Upper lobe of left lung (tissue), 6 donors: ENCODE data around the gene ERV3-1. TPM values are rescaled to one million over a fixed set of nuclear protein-coding genes. Genes with fewer than 3 reads are reported as not detected.
"Not testable (repeated sequence)": the region's sequence is repeated elsewhere in the genome, so short reads cannot be mapped to it uniquely, and the experiment has no call there.

Experiments used
- ATAC-seq, 2 donors: fragments of 200-7000 bp; cut with Tn5 transposase; one replicate each; pipeline ENCODE4 v1.9.1; 2022; ENCODE audit warnings: mild to moderate bottlenecking in 2 of 2, moderate library complexity in 2 of 2; ENCODE audit not compliant: low FRiP score in 2 of 2
- DNase-seq, 2 donors: peaks; one replicate each; pipeline ENCODE4 v3.0.0-alpha.2; 2019 to 2020
- H3K27ac ChIP-seq, 4 donors: fragments of 200-600 bp; sonication (generic); one replicate each; pipeline ENCODE4 v1.5.1; 2016 to 2019
- H3K27me3 ChIP-seq, 4 donors: fragments of 200-600 bp; sonication (generic); one replicate each; pipeline ENCODE4 v1.5.1; 2017 to 2019
- H3K36me3 ChIP-seq, 4 donors: fragments of 200-600 bp; sonication (generic); one replicate each; pipeline ENCODE4 v1.5.1; 2016 to 2019
- H3K4me1 ChIP-seq, 4 donors: fragments of 200-600 bp; sonication (generic); one replicate each; pipeline ENCODE4 v1.5.1; 2018 to 2019
- H3K4me3 ChIP-seq, 4 donors: fragments of 200-600 bp; sonication (generic); one replicate each; pipeline ENCODE4 v1.5.1; 2017 to 2019; ENCODE audit warnings: mild to moderate bottlenecking in 2 of 4, moderate library complexity in 1 of 4
- H3K9me3 ChIP-seq, 4 donors: fragments of 200-600 bp; sonication (generic); one replicate each; pipeline ENCODE4 v1.5.1; 2018 to 2019
- EP300 ChIP-seq, 4 donors: sonication (generic); formaldehyde crosslinking; IDR thresholded peaks; one replicate each; pipeline ENCODE4 v1.5.1; 2017; ENCODE audit warnings: antibody characterized with exemption in 4 of 4, control low read depth in 2 of 4
- POLR2A ChIP-seq, 4 donors: fragments of 450-650 bp; IDR thresholded peaks; one replicate each; pipeline ENCODE4 v1.5.1; 2016 to 2017; ENCODE audit warnings: antibody characterized with exemption in 4 of 4, mild to moderate bottlenecking in 2 of 4
- POLR2AphosphoS5 ChIP-seq, 2 donors: sonication (generic); formaldehyde crosslinking; IDR thresholded peaks; one replicate each; pipeline ENCODE4 v1.5.1; 2017; ENCODE audit warnings: antibody characterized with exemption in 2 of 2
- WGBS, 2 donors: methylation state at CpG; one replicate each; pipeline ENCODE4 v1.1.5; 2017 to 2018; 5-methylcytosine and 5-hydroxymethylcytosine counted together
- total RNA-seq, 6 donors: library from RNA; depleted of rRNA in 4 of 6; stranded (reverse); fragments of >200 nt in 4 of 6; gene quantifications; one replicate each; pipeline versions ENCODE4 v1.1.0 to v1.2.1, GENCODE V29; 2016 to 2021
- TF ChIP-seq, protein P1 (sequence below), 6 experiments: fragments of 450-650 bp in 4 of 6; fragments of 200-600 bp in 2 of 6; sonication (generic) in 2 of 6; IDR thresholded peaks; one replicate each; pipeline ENCODE4 v1.5.1; 2016 to 2019; ENCODE audit warnings: antibody characterized with exemption in 6 of 6
- donor health status: DM: no; HTN: no; CAD: no; lungs with moderate emphysema.
- donor health status: DM: no; HTN: yes; CAD: no; lungs with severe emphysema.

Gene ERV3-1
- total RNA-seq, 6 donors from 2014 or later = 17.9 to 38.8 (median 25.3) TPM

GRCh38 chr7:65037740-65038688, 31.5 kb upstream of the ERV3-1 start:
- WGBS, 2 donors = 14 to 21% methylated on average over 6 to 11 of the region's 92 CpGs
- ATAC-seq (peak; percentile 95 to 99), DNase-seq (peak; percentile 92 to 98)
- peak overlapping the region; percentile 90 to 95 (median 93) for H3K27ac ChIP-seq
- peak in 1 of 2 donors; percentile 49 for TF ChIP-seq POLR2AphosphoS5 (IDR thresholded peaks at IDR 0.05)
- no peak for TF ChIP-seq EP300 (IDR thresholded peaks at IDR 0.05)
- TF ChIP-seq, protein P1, sequence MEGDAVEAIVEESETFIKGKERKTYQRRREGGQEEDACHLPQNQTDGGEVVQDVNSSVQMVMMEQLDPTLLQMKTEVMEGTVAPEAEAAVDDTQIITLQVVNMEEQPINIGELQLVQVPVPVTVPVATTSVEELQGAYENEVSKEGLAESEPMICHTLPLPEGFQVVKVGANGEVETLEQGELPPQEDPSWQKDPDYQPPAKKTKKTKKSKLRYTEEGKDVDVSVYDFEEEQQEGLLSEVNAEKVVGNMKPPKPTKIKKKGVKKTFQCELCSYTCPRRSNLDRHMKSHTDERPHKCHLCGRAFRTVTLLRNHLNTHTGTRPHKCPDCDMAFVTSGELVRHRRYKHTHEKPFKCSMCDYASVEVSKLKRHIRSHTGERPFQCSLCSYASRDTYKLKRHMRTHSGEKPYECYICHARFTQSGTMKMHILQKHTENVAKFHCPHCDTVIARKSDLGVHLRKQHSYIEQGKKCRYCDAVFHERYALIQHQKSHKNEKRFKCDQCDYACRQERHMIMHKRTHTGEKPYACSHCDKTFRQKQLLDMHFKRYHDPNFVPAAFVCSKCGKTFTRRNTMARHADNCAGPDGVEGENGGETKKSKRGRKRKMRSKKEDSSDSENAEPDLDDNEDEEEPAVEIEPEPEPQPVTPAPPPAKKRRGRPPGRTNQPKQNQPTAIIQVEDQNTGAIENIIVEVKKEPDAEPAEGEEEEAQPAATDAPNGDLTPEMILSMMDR (IDR thresholded peaks at IDR 0.05) = no peak
- TF ChIP-seq POLR2A (IDR thresholded peaks at IDR 0.05) = peak in 1 of 4 donors; percentile 56
- H3K4me3 ChIP-seq = peak overlapping the region; percentile 78 to 94 (median 86)
- H3K4me1 ChIP-seq = peaks cover 0 to 18% (median 12%) of the 10 kb centered on the region in 4 donors
- H3K9me3 ChIP-seq = no peaks in the 10 kb centered on the region
- no peaks in the 10 kb centered on the region for H3K27me3 ChIP-seq
- no peaks in the 10 kb centered on the region for H3K36me3 ChIP-seq

DNA sequence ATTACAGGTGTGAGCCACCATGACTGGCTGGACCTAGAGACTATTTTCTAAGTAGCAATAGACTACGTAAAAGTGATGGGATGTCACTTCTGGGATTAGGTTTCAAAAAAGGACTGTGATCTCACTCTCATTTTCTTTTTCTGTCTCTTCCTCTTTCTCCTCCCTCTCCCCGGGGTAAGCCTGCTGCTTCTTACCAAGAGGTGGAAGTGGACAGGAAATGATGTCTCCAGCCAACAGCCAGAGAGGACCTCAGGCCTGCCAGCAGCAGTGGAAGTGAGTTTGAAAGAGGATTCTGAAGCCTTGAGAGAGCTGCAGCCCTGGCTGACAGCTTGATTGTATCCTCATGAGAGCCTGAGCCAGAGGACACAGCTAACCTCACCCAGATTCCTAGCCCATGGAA, 30.0 kb upstream of the ERV3-1 start:
- H3K27ac ChIP-seq = peak overlapping the region; percentile 62 to 76 (median 74)
- H3K4me1 ChIP-seq = peaks cover 0 to 18% (median 12%) of the 10 kb centered on the region in 4 donors
- not testable (repeated sequence) for H3K27me3 ChIP-seq, H3K36me3 ChIP-seq, H3K4me3 ChIP-seq, H3K9me3 ChIP-seq
- WGBS, 2 donors = 18 to 29% methylated on average over 2 of the region's 2 CpGs
- DNase-seq (peak in 1 of 2 donors; percentile 52), ATAC-seq (peak; percentile 6 to 63)

GRCh38 chr7:65035469-65035868, 29.0 kb upstream of the ERV3-1 start:
- not testable (repeated sequence) for H3K4me3 ChIP-seq, H3K9me3 ChIP-seq, ATAC-seq, H3K27me3 ChIP-seq, H3K36me3 ChIP-seq, DNase-seq
- H3K4me1 ChIP-seq = peaks cover 0 to 13% (median 12%) of the 10 kb centered on the region in 4 donors
- H3K27ac ChIP-seq = peak overlapping the region in 3 of 4 donors; percentile 74 to 76 (median 75)

DNA sequence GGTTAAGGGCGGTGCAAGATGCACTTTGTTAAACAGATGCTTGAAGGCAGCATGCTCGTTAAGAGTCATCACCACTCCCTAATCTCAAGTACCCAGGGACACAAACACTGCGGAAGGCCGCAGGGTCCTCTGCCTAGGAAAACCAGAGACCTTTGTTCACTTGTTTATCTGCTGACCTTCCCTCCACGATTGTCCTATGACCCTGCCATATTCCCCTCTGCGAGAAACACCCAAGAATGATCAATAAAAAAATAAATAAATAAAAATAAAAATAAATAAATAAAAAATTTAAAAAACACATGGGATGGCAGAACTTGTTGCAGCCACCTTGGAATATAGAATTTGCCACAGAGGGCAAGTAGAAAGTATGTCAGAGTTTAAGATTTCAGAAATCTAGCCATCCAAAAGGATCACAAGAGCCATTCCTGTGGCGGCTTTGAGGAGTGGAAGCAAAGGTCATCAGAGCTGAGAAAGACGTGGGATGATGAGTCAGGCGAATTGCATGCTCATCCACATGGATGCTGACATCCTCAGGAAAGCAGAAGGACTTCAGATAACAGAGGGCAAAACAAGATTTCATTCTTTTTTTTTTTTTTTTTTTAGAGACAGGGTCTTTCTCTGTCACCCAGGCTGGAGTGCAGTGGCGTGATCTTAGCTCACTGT, 27.8 kb upstream of the ERV3-1 start:
- not testable (repeated sequence) for H3K9me3 ChIP-seq, DNase-seq, H3K36me3 ChIP-seq, H3K27ac ChIP-seq, H3K4me3 ChIP-seq, H3K27me3 ChIP-seq, ATAC-seq, H3K4me1 ChIP-seq
- WGBS, 2 donors = 72 to 73% methylated on average over 10 of the region's 10 CpGs

GRCh38 chr7:65033391-65033790, 26.9 kb upstream of the ERV3-1 start:
- ATAC-seq = not testable (repeated sequence)
- 88 to 92% methylated on average over 5 to 8 of the region's 30 CpGs for WGBS, 2 donors
- DNase-seq = peak in 1 of 2 donors; percentile 74

GRCh38 chr7:65025023-65025422, 18.5 kb upstream of the ERV3-1 start:
- DNase-seq, ATAC-seq, H3K9me3 ChIP-seq, H3K36me3 ChIP-seq, H3K27ac ChIP-seq, H3K27me3 ChIP-seq, H3K4me1 ChIP-seq, H3K4me3 ChIP-seq: not testable (repeated sequence)

More at GRCh38 chr7:65033391-65033790, 26.9 kb upstream of the ERV3-1 start:
- H3K4me3 ChIP-seq, H3K9me3 ChIP-seq, H3K27me3 ChIP-seq, H3K36me3 ChIP-seq, H3K4me1 ChIP-seq, H3K27ac ChIP-seq: not testable (repeated sequence)

DNA sequence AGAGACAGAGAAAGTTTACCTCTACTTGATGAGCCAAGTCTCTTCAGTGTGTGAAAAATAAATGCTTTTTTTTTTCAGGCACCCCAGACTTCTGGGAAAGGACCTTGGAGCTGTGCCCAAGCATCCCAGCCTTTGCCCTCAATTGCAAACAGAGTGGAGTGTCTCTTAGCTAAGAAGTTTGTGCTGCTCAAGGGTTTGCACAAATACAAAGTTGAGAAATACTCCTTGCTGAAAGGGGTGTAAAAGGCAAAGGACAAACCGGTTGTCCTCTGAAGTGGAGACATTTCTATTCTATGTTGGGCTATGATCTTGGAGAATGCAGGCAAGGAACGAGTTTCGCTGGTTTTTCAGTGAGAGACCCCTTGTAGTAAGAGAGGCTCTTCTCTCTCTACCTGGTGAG, 14.5 kb upstream of the ERV3-1 start:
- ATAC-seq = peak; percentile 53 to 83
- not testable (repeated sequence) for H3K4me1 ChIP-seq, H3K9me3 ChIP-seq, H3K4me3 ChIP-seq, H3K27me3 ChIP-seq, H3K36me3 ChIP-seq
- DNase-seq = peak in 1 of 2 donors; percentile 79
- H3K27ac ChIP-seq = peak overlapping the region in 1 of 4 donors; percentile 9
- 56 to 85% methylated on average over 2 of the region's 3 CpGs for WGBS, 2 donors

- H3K9me3 ChIP-seq, DNase-seq, H3K36me3 ChIP-seq, ATAC-seq, H3K27me3 ChIP-seq, H3K4me3 ChIP-seq, H3K27ac ChIP-seq: not testable (repeated sequence)
- WGBS, 2 donors = 88 to 93% methylated on average over 7 of the region's 7 CpGs
- H3K4me1 ChIP-seq = peaks cover 10 to 16% (median 13%) of the 10 kb centered on the region in 4 donors
These were observed 3.4 kb upstream of the ERV3-1 start for GRCh38 chr7:65009881-65010280.

DNA sequence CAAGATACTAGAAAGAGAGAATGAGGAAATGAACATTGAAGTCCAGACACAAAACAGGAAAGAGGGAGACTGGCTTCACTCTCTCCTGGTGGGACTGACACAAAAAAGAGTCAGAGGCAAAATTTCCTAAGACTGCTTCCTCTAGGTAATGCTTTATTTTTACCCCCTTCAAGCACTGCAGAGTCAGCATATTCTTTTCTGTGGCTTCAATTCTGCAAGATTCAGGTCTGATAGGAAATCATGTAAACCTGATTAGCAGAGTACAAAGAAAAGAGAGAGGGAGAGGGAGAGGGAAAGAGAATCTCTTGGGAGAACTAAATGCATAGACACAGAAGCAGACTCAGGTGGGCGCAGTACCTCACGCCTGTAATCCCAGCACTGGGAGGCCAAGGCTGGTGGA, 2.9 kb upstream of the ERV3-1 start:
- not testable (repeated sequence) for H3K4me3 ChIP-seq, ATAC-seq, DNase-seq, H3K27ac ChIP-seq, H3K36me3 ChIP-seq, H3K27me3 ChIP-seq, H3K9me3 ChIP-seq
- H3K4me1 ChIP-seq = peaks cover 14 to 21% (median 18%) of the 10 kb centered on the region in 4 donors
- 84 to 100% methylated on average over 2 of the region's 2 CpGs for WGBS, 2 donors

GRCh38 chr7:65007036-65007435, 549 bp upstream of the ERV3-1 start:
- 38 to 53% methylated on average over 4 of the region's 4 CpGs for WGBS, 2 donors
- H3K9me3 ChIP-seq, H3K27me3 ChIP-seq, DNase-seq, H3K36me3 ChIP-seq: not testable (repeated sequence)
- H3K4me3 ChIP-seq = peak overlapping the region in 3 of 4 donors; percentile 72 to 81 (median 76)
- H3K27ac ChIP-seq = peak overlapping the region in 3 of 4 donors; percentile 76 to 94 (median 92)
- peak; percentile 40 to 47 for ATAC-seq
- peaks cover 19 to 44% (median 28%) of the 10 kb centered on the region in 4 donors for H3K4me1 ChIP-seq
